CD4-positive, alpha-beta T cell treated with Interleukin-6 at 100 ng/mL for 8 hours (primary cell): ENCODE data around the gene ATP5F1E.
A peak's percentile ranks its signal among the peaks of the same experiment; 100 is the strongest.

Experiments used
- DNase-seq: peaks from one replicate; pipeline ENCODE4 v3.0.0-alpha.2; 2020; ENCODE audit warnings: mixed read lengths, low spot score

Gene ATP5F1E

DNA sequence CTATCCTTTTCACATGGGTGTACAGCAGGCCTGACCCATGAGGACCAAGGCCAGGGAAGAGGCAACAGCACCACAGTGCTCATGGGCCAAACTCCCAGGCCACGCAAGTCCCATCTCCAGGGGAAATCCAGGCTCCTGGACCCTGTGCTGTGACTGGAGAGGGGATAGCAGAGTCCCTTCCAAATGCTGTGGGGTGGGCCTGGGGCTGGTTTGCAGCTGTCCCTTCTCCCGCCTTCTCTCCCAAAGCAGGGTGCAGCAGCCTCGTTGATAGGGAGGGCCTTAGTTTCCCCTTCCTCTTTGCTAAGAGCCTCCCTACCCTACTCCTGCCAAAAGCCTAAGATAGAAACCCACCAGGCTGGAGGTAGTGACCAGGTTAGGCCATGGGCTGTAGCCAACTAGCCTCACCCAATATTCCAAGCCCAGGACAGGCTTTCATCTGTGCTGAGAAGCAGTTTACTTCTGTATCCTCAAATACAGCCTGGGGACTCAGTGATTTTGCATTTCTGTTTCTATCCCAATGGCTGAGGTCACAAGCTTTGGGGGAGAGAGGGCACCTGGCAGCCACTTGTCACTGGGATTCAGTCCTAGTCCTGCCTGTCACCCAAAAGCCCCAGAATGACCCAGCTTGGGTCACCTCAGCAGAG lies 26.5 kb downstream of the ATP5F1E start:
- no peak for DNase-seq

DNA sequence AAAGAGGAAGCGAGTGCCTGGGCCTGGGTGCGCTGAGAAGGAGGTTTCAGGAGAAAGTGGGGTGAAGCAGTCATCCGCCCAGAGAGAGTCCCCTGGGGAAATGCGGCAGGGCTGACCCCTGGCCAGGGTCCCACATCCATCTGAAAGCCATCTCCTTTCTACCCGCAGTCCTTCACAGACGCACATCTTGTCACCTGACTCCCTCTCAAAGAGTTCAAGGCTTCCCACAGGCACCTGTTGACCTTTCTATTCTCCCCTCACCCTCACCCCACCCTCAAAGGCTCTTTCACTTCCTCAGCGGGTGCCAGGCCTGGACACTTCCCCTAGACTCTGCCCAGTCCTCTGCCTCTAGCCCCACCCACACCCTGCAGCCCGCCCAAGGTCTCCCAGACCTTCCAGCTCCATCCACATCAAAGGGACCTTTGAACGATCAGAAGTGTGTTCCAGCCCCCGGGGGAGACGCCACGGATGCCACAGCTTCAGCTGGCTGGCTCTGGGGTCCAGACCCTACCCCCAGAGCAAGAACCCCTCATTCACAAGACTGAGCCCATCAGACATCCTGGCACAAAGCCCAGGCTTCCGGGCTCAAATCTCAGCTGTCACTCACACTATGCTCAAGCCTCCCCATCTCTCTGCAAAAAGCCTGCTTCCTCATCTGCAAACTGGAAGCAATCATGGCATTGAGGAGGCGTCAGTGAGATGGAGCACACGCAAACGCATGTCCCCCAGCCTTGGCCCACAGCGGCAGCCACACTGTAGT lies 27.2 kb downstream of the ATP5F1E start:
- DNase-seq, result peak; percentile 57

DNA sequence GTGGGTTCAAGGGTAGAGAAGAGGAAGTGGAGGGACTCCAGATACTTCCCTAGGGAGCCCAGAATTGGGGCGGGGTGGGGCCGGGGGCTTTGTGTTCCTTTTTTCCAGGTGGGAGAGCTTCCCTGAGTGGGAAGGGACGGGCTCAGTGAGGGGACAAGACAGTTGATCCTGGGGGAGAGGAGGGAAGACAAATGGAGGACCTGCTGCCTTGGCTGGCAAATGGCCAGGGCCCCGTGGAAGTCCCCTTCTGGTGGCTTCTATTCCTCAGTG lies 27.7 kb downstream of the ATP5F1E start:
- DNase-seq, result peak; percentile 48

DNA sequence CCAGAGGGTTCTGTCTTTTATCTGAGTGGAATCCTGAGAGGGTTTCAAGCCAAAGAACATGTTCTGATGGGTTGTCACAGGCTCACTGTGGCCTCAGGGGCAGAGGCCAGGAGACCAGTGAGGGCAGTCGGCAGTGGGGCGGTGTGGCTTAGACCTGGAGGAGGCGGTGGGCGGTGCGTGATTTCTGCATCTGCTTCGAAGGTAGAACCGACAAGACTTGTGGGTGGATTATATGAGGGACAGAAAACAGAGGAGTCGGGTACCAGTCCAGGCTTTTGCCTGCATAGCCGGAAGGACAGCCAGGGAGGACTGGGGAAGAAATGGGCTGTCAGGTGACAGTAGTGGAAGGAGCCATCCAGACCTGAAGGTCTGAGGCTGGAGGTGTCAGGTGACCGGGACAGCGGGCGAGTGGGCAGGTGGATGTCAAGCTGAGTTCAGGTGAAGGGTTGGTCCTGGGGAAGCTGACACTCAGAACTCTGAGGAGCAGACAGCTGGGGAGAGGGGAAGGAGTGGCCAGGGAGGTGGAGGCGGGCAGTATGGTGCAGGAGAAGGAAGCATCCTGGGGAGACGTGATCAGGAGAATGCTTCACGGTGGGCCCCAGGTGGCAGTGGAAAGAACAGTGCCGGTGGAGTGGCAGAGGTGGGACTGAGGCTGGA lies 28.2 kb downstream of the ATP5F1E start:
- DNase-seq, result no peak

DNA sequence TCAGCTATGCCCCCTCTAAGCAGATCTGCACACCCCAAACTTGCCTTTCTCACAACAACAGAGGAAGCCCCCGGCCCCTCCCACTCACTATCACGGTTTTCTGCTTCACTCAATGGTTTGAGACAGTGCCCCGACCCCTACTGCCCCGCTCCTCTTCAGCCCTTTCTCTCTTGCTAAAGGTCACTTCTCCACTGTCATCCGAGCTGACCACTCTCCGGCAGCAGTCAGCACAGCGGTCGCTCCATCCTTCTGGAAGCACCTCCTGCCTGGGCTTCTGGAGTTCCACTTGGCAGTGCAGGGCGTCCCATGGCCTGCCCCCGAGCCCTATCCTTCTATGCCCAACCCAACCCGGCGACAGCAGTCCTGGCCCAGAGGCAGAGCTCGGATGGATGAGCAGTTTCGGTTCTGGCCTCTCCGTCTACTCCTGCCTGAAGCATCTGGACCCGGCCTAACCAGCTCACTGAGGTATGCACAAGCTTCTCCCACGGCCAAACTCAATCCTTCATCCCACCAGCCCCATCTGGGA lies 29.2 kb downstream of the ATP5F1E start:
- DNase-seq, result no peak

DNA sequence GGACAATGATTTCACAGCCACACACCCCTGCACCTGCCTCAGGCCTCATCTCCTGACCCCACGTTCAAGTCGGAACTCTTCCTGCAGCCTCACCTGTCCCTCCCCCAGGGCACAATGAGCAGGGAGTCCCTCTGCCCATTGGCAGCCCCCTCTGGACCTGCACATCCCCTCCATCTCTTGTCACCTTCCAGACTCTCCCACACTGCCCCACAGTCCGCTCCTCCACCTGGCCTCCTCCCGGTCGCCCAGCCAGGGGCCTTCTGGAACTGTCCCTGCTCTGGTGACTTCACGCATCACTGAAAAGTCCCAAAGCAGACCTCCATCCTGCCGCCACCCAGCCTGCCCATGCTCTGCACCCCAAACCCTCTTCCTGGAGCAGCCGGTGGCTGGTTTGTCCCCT lies 29.7 kb downstream of the ATP5F1E start:
- no peak for DNase-seq

DNA sequence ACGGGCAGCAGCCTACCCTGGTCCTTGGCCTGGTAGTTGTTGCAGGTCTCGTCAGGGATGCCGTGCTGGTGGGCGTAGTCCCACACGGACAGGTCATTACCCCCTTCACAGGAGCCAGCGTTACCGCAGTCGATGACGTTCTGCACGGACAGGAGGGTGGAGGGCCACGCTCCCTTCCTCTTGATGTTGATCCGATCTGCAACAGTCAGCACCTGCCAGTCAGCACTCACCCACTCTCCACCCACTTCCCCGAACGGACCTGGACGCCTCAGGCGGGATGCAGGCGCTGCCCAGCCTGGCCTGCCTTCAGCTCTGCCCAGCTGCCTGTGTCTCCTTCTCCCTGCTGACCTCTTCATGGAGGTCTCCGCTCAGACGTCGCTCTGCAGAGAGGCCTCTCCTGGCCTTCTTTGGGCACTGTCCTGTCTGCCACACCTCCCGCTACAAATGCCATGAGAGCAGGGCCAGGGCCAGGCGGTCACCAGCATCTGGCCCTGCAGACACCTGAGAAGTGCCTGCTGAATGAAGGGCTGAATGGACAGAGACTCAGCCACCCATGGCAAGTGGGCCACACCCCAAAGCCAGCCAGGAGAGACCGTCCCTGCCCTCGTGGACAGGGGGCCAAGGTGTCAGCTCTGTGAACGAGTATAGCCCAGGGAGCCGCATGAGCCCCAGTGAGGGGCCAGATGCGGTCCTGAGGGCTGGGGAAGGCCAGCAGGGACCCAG lies 30.5 kb downstream of the ATP5F1E start:
- no peak for DNase-seq

DNA sequence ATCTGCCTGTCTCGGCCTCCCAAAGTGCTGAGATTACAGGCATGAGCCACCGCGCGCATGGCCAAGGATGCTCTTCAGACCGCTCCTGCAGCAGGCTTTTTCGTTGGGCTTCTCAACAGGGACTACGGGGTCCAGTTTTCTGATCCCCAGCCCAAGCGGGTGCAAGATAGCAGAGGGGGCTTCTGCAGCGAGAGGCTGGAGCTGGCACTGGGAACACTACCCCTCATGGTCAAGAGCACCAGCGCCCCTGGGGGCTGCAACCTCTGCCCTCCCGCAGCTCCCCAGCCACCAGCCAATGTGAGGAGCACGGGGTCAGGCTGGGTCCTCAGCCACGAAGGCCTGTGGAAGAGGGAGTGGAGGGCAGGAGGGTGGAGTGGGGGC lies 31.1 kb downstream of the ATP5F1E start:
- DNase-seq, result no peak

DNA sequence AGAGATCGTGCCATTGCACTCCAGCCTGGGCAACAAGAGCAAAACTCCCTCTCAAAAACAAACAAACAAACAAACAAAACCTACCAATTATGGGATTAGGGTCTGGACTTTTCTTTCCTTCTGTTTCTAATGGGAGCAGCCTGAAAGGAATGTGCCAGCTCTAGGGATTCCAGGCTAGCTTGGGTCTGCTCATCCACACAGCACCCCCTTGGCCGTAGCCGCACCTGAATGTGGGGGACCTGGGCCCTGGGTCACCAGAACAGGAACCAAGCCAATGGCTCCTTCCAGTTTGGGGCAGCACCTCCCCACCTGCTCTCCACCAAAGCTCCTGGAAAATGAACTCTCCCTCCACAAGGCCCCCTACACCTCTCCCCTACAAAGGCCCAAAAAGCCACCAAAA lies 31.8 kb downstream of the ATP5F1E start:
- DNase-seq, result no peak

DNA sequence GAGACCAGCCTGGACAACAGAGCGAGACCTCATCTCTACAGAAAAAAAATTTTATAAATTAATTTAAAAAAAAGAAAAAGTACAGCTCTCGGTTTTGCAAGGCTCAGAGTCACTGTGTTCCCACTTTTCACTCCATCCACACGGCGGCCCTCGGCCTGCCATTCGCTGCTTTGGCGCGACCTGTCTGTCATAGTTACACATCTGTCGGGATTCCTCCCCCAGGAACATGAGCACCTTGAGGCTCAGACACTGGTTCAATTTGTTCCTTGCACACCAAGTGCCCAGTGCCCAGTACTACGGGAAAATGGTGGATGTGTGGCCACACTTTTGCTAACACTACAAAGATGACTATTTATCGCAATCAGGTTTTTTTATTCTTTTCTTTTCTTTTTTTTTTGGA lies 33.5 kb downstream of the ATP5F1E start:
- no peak for DNase-seq

DNA sequence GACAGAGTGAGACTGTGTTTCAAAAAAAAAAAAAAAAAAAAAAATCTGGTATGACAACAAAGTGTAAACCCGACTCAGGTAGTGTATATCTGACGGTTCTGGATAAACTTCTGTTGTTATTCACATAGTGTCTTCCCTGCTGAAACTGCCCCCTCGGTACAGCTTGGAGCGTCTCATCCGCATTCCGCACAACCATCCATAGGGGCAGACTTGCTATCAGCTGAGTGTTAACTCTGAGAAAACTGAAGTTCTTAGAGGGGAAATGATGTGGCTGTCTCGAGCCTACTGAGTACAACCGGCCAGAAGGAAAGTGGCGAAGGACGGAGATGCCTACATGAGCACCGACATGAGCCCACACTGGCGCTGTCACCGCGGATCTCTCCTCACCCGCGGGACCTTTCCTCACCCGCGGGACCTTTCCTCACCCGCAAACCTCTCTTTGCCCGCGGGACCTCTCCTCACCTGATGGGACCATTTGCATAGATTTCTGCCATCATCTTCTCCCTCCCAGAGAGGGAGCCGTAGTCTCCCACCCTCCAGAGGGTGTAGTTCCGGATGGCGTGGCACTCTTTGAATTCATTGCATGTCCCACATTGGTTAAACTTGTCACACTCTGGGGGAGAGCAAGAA lies 34.9 kb downstream of the ATP5F1E start:
- no peak for DNase-seq

DNA sequence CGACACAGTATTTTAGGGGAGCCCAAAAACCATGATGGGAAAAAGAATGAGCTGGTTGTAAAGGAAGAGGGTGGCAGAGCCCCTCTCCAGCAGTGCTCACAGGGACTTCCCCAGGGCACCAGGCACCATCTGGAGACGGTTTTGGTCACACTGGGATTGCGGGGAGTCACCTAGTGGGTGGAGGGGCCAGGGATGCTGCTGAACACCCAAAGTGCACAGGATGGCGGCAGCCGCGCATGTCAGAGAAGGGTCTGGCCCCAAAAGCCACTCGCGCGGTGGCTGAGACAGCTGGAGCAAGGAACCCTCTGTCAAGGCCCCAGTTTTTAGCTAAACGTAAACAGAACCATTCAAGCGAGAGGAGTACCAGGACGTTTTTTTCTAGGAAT lies 35.9 kb downstream of the ATP5F1E start:
- no peak for DNase-seq

DNA sequence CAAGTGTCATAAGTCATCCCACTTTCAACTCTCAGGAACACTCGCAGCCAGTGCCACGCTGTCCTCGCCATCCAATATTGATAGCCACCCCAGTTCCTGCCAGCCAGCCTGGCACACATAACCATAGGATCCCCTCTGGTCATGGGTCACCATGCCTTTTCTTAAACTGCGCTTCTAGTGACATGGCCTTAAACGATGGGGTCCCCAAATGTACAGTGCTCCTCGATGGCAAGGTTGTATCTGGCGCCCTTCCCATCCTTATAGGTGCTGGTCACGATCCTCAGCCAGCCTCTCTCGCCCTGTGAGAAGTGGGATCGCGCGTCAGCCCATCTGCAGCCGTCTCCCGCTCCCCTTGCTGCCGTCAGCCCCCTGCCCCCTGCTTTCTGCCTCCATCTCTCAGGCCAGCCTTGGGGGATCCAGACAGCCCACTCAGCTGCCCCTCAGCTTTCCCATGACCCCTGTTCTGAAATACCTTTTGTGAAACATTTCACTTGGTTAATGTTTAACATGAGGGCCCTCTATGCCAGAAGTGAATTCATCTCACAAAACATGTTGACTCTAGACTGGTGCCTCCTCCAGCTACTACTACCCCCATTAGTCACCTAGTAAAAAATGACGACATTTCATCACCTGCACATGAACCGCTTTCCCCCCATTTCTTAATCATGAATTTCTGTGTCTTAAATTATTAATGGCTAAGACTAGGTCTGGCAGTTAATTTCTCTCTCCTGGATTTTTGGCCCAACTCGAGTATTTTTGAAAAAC lies 36.5 kb downstream of the ATP5F1E start:
- DNase-seq, result no peak

DNA sequence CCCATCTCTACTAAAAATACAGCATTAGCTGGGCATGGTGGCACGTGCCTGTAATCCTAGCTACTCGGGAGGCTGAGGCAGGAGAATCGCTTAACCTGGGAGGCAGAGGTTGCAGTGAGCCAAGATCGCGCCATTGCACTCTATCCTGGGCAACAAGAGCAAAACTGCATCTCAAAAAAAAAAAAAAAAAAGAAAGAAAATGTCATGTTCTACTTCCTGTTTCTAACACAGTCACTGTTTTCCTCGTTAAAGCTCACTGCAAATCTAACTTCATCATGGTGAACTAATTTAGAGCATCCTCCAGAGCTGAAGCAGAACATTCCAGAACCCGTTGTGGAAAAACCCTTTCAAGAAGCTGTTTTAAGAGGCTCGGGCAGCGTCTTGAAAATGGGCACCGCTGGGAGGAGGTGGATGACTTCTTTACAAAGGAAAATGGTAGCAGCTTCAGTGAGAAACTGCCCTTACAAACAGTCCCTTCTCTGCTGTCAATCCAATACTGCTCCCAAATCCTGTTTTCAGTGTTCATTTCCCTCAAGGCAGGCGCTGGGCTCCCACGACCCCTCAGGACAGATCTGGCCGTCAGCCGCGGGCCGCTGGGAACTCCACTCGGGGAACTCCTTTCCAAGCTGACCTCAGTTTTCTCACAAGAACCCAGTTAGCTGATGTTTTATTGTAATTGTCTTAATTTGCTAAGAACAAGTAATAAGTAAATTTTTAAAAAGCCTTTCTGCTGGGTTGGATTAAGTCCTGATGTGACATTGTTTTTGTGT lies 37.6 kb downstream of the ATP5F1E start:
- DNase-seq, result no peak

DNA sequence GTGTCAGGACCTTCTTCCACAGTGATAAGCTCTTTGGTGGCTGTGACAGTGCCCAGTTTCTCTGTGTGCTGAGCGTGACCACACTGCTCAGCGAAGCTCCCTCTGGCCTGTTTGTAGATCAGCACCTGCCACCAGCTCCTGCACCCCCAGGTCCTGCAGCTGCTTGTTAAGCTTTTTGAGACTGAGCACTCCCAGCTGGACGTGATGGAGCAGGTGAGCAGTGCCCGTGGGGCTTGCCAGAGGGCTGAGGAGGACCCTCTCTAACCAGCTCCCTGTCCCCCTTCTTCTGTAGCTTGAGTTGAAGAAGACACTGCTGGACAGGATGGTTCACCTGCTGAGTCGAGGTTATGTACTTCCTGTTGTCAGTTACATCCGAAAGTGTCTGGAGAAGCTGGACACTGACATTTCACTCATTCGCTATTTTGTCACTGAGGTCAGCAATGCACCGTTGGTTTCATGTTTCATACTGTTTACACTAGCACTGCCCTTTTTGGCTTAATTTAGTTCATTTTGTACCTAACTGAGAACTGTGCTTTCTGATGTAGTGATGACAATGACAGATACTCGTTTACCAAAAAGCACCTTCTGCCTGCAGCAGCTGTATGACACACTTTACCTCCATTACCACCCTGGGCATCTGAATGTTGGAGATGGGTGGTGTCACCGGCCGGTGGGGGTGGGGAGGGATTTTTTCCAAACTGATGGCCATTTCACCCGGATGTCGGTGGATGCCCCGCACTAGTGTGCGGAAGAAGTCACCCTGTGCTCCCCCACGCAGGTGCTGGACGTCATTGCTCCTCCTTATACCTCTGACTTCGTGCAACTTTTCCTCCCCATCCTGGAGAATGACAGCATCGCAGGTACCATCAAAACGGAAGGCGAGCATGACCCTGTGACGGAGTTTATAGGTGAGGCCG lies 38.5 kb downstream of the ATP5F1E start:
- no peak for DNase-seq

DNA sequence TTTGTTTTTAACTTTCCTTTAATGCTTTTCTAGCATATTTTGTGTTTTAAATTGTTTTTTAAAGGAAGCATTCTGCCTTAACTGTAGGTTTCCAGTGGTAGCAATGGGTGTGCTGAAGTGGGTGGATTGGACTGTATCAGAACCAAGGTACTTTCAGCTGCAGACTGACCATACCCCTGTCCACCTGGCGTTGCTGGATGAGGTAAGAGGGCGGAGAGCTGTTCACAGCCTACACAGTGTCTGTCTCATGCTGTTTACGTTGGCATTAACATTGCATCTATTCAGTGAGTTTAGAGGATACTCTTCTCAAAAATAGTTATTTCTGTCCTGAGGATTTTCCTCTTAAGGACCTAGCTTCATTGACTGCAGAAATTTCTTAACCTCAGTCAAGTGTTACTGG lies 39.2 kb downstream of the ATP5F1E start:
- no peak for DNase-seq

DNA sequence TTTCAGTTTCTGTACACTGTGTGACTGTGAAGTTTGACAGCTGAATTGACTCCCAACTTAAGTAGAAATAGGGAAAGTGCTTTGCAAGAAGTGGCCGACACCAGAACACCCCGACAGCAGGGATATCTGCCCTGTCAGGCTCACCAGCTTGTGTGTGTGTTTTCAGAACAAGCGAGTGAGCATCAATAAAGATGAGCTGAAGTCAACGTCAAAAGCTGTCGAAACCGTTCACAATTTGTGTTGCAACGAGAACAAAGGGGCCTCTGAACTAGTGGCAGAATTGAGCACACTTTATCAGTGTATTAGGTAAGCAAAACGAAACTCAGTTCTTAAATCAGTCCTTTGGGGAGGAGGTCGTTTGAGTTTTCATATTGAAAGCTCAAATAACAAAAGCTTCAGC lies 40.4 kb downstream of the ATP5F1E start:
- DNase-seq, result no peak

DNA sequence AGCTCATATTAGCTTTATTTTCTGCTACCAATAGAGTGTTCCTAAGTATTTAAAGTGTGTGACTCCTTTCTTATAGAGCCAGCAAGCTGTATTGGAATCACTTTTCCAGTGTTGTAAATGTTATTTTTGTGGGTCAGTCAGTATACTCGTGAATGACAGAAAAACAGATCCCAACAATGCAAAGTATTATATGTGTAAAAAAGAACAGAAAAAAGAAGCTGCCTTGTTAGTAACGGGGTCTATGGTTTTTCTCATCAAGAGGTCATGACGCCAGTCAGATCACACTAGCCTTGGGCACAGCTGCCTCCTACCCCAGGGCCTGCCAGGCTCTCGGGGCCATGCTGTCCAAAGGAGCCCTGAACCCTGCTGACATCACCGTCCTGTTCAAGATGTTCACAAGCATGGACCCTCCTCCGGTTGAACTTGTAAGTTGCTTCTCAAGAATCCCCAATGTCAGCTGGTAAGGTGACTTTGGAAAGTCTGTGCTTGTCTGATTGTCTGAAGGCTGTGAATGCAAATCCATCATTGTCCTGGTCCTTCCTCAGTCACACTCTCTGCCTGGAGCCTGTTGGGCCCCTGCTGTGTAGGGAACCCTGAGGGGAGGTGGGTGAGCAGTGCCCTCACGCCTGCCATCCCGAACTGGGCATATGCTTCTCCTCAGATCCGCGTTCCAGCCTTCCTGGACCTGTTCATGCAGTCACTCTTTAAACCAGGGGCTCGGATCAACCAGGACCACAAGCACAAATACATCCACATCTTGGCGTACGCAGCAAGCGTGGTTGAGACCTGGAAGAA lies 41.3 kb downstream of the ATP5F1E start:
- DNase-seq, result no peak

DNA sequence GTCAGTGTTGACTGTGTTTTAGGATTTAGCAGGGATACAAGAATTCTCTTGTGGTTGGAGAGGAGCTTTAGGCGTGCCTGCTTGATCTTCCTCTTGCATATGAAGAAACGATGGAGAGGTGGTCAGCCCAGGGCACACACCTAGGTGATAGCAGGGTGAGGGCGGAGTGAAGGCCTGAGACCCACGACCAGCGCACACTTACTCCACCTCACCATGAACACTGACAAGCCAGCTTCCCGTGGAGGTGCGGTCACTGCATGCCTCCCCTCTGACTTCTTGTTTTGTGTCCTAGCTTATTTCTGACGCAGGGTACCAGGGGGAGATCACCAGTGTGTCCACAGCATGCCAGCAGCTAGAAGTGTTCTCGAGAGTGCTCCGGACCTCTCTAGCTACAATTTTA lies 42.9 kb downstream of the ATP5F1E start:
- DNase-seq, result no peak
